Hepatic stellate cell (primary cell): ENCODE results near the gene THRA.
A peak's percentile ranks its signal among the peaks of the same experiment; 100 is the strongest.

Source experiments
- DNase-seq: peaks from one replicate; pipeline ENCODE4 v3.0.0; 2011; ENCODE audit warnings: low spot score

Gene THRA

GRCh38 chr17:40099619-40100418 lies 37.1 kb downstream of the THRA start:
- no peak for DNase-seq

DNA sequence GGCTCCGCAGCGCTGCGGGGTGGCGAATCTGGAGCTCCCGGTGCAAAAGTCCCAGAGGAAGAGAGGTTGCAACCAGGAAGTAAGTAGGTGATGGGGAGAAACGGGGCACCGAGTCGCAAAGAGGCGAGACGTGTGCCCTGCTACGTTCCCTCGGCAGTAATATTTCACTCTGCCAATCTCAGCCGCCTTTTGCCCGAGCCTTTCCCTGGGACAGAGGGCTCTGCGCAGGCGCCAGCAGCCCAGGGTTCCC lies 37.6 kb downstream of the THRA start, which contains the start of gene NR1D1:
Gene NR1D1, minus strand, starts transcription at position 171 of the 250 bp plus-strand sequence. CDS start 495 bp downstream, outside the sequence.
- DNase-seq = no peak

GRCh38 chr17:40100669-40101366 lies 38.1 kb downstream of the THRA start:
- DNase-seq = peak; percentile 99

DNA sequence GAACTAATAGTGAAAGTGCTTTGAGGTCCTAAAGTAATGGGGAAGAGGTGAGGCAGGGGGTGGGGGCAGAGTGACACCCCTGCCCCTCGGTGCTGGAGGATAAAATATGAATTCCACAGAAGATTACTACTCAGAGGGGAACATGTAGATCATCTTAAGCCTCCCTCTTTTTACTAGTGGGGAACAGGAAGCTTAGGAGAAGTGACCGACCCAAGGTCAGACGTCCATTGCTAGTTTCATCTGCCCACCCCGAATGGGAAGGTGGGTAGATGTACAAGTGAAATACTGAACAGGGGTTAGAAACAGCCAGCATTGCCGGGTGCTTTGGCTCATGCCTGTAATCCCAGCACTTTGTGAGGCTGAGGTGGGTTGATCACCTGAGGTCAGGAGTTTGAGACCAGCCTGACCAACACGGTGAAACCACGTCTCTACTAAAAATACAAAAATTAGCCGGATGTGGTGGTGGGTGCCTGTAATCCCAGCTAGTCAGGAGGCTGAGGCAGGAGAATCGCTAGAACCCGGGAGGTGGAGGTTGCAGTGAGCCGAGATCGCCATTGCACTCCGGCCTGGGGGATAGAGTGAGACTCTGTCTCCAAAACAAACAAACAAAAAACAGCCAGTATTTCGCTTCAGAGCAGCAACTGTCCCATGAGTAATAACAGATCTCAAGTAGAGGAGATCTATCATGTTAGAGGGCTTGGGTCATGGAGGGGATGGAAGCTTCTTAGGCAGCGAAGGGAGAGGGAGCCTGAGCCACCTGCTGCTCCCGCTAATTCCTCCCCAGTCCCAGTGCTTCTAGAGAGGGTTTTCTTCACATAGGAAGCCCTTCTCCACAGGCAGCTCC lies 38.8 kb downstream of the THRA start:
- no peak for DNase-seq

GRCh38 chr17:40103071-40103661 lies 40.4 kb downstream of the THRA start:
- no peak for DNase-seq

DNA sequence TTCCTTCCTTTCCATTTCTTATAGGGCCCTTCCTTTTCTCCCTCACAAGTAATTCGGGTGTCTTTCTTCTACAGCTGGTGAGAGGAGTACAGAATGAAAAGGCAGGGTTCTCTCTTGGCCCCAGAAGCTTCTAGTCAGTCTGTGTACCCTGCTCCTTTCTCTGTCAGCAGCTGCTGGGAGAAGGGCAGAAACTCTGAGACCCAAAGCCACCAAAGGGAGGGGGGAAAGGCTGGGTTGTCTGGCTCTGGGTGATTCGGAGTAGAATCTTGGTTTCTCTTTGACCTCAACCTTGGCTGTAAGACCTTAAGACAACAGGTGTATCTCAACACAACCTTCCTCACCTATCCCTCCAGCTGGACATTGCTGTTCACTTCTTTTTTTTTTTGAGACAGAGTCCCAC lies 40.9 kb downstream of the THRA start:
- no peak for DNase-seq

DNA sequence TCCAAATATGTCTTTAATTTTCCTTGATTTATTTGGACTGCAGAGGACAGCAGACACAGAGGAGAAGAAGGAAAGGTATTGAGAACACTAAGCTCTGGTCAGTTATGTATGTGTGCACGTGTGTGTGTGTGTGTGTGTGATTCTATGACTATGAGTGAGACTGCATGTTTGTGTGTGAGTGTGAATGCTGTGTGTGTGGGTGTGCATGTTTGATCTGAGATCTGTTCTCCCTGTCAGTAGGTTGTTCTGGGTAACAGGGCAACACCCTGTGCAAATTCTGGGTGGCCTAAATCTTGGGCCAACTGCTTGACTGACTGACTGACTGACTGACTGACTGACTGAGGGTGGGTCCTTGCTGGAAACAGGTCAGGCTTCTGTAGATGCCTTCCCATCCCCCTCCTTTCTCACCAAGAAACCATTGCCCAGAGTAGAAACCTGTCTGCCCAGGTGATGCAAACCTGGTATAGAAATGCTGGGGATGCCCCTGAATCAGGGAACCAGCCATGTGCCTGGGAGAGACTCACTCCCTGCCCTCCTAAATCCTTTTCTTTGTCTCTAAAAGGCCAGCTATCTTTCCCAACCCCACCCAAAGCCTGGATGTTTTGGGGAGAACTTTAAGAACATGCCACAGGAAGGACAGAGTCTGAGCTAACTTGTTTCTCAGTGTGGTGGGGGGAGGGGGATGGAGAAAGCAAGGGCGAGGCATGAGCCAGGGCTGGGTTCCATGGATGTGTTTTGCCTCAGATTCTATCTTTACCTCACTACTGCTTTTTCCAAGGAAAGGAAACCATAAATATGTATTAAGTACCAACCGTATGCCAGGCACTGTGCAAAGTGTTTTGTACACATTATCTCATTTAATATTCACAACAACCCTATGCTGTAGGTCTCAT lies 42.1 kb downstream of the THRA start:
- no peak for DNase-seq

- DNase-seq = no peak
Measured at GRCh38 chr17:40105861-40106759, 43.3 kb downstream of the THRA start.

- no peak for DNase-seq
Measured at GRCh38 chr17:40106760-40107521, 44.2 kb downstream of the THRA start.

DNA sequence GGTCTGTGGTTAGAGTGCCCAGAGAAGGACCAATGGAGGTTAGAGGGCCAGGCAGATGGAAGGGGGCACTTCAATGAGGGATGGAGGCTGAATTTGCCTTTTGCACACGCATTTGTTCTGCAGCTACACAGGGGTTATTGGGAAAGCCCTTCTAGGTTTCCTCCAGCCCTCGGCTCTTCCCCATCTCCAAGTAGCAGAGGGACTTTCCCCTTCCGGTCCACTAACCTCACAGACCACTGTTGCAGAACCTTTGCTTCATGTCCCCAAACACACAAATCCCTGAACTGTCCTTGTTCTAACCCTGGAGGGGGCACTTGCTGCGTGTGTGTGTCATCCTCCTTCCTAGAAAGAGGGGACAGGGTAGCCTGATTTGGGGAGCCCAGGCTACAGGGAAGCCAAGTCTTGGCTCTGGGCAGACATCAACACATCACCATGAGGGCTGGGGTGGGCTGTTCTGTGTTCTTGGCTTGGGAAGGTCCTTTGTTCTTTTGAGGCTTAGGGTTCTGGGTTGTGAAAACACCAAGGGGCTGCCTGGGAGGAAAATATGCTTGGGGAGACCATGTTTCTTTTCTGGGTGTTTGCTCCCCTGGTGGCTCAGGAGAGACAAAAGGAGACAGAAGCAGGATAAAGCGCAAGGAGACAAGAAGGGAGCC lies 44.9 kb downstream of the THRA start:
- no peak for DNase-seq

DNA sequence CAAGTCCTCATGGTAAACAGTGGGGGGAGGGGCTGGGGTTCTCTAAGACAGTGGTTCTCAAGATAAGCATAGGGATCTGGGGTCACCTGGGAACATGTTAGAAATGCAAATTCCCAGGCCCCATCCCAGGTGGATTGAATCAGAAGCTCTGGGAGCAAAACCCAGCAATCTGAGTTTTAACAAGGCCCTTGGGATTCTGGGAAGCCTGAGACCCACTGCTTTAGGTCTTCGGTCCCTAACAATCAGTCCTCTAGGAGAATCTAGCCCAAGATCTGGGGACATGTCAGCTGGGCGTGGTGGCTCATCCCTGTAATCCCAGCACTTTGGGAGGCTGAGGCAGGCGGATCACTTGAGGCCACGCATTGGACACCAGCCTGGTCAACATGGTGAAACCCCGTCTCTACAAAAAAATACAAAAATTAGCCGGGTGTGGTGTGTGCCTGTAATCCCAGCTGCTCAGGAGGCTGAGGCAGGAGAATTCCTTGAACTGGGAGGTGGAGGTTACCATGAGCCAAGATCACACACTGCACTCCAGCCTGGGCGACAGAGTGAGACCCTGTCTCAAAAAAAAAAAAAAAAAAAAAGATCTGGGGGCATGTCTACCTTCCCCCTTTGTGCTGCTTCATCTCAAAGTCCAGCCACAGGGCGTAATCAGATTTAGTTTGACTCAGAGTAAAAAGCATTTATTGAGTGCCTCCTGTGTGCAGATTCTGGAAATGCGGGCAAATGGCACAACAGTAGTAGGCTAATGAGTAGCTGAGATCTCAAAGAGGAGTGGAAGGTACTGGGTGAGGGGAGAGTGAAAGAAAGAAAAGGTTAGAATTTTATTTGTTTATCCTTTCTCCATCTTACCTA lies 46.4 kb downstream of the THRA start:
- no peak for DNase-seq

GRCh38 chr17:40110026-40110845 lies 47.5 kb downstream of the THRA start:
- no peak for DNase-seq

- DNase-seq = peak; percentile 86
Measured at GRCh38 chr17:40111221-40112128, 48.7 kb downstream of the THRA start.

DNA sequence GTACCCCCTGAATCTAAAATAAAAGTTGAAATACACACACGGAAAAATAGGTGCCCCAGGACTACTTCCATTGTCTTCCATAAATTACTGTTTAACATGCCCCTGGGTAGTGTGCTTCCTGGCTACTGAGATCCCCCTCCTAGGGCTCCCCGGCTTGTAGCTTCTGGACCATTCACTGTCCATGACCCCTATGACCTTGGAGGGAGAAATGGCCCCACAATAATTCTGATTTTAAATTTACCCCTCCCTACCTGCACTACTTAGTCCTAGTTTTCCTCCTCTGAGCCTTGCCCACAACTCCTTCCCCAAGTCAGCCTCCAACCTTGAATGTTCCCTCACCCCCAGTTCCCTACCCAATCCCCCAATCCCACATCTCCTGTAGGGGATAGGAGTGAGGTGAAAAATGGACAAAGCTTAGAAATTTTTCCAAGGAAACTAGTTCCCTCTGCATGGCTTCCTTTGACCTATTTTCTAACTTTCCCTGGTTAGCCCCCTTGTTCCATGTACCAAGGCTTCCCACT lies 49.5 kb downstream of the THRA start:
- DNase-seq = no peak

DNA sequence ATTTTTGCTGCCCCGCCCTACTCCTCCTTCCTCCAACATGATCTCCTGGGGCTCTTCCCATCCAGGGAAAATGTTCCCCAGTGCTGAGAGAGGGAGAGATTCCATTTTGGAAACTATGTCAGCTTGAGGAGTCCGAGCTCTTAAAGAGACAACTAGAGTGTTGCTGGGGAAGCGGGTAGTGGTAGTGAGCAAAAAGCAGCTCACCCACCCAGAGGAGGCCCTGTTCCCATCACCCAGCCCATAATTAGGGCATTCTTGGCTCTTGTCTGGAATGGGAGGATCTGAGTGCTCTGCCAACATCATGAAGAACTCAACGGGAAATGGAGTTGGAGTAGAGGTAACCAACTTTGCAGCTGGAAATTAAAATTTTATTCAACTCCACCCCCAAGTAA lies 49.9 kb downstream of the THRA start:
- DNase-seq = no peak
